B cell (primary cell): Measurements from ENCODE around the gene IQGAP1.

Experiments used
- CTCF ChIP-seq: fragments of 200-600 bp; IDR thresholded peaks from one replicate; pipeline ENCODE4 v1.8.0; 2022; ENCODE audit warnings: antibody characterized with exemption, mild to moderate bottlenecking
- EZH2 ChIP-seq: IDR thresholded peaks from 2 replicates; pipeline ENCODE4 v1.6.1; 2012; ENCODE audit warnings: borderline replicate concordance, low read depth, mild to moderate bottlenecking, moderate library complexity, low read length; ENCODE audit not compliant: insufficient read depth, poor library complexity, severe bottlenecking

GRCh38 chr15:90387534-90388461 lies at the start of gene IQGAP1:
- TF ChIP-seq CTCF (no peak), EZH2 (no peak)
